CD4-positive, alpha-beta memory T cell (primary cell): ENCODE results near the gene TARM1. TPM values are rescaled to one million over a fixed set of nuclear protein-coding genes. Genes with fewer than 3 reads are reported as not detected.

Experiments
- CTCF ChIA-PET: fragments of 350-600 bp; sonication (Branson Sonifier 250); formaldehyde crosslinking; loops from one replicate; lab custom pipeline; 2021; ENCODE audit warnings: inconsistent platforms; ENCODE audit not compliant: partially characterized antibody; lab: Charles Lee
- POLR2A ChIA-PET: fragments of 350-600 bp; sonication (Branson Sonifier 250); formaldehyde crosslinking; loops from one replicate; lab custom pipeline; 2021; ENCODE audit not compliant: partially characterized antibody; lab: Charles Lee
- DNase-seq, 5 donors: peaks; one replicate each; pipeline versions ENCODE4 v3.0.0 to v3.0.0-alpha.2; 2020 to 2022; ENCODE audit warnings: mixed read lengths in 1 of 5
- H3K27ac ChIP-seq: one replicate; pipeline ENCODE4 v1.7.0; 2013; ENCODE audit warnings: low read depth, low read length
- H3K27me3 ChIP-seq: 2 replicates; pipeline ENCODE4 v1.7.0; 2013; ENCODE audit warnings: mild to moderate bottlenecking, low read length, moderate library complexity; ENCODE audit not compliant: insufficient read depth
- H3K36me3 ChIP-seq: 2 replicates; pipeline ENCODE4 v1.7.0; 2013; ENCODE audit warnings: mild to moderate bottlenecking, low read length, moderate library complexity; ENCODE audit not compliant: insufficient read depth
- H3K4me1 ChIP-seq: 2 replicates; pipeline ENCODE4 v1.7.0; 2013; ENCODE audit warnings: mild to moderate bottlenecking, low read length, moderate library complexity; ENCODE audit not compliant: insufficient read depth
- H3K4me3 ChIP-seq, 2 donors: one replicate each; pipeline ENCODE4 v1.7.0; 2013; ENCODE audit warnings: low read length in 2 of 2, mild to moderate bottlenecking in 1 of 2
- H3K9me3 ChIP-seq, 2 donors: one replicate each; pipeline ENCODE4 v1.7.0; 2013; ENCODE audit warnings: low read length in 2 of 2, control low read depth in 1 of 2; ENCODE audit not compliant: control insufficient read depth in 1 of 2
- H3K27ac Mint-ChIP-seq, 7 donors: one replicate each; pipeline ENCODE4 v1.8.0; 2020 to 2021; ENCODE audit warnings: mixed read lengths in 7 of 7, mild to moderate bottlenecking in 6 of 7, inconsistent platforms in 3 of 7, moderate library complexity in 3 of 7
- H3K27me3 Mint-ChIP-seq, 2 donors: one replicate each; pipeline ENCODE4 v1.8.0; 2020 to 2021; ENCODE audit warnings: mixed read lengths in 2 of 2
- H3K36me3 Mint-ChIP-seq, 2 donors: one replicate each; pipeline ENCODE4 v1.8.0; 2020 to 2021; ENCODE audit warnings: mixed read lengths in 2 of 2, inconsistent platforms in 1 of 2, mild to moderate bottlenecking in 1 of 2
- H3K4me1 Mint-ChIP-seq, 4 donors: one replicate each; pipeline ENCODE4 v1.8.0; 2020 to 2021; ENCODE audit warnings: mixed read lengths in 4 of 4, mild to moderate bottlenecking in 1 of 4
- H3K4me3 Mint-ChIP-seq, 8 donors: one replicate each; pipeline ENCODE4 v1.8.0; 2020 to 2021; ENCODE audit warnings: mixed read lengths in 8 of 8, mild to moderate bottlenecking in 7 of 8, moderate library complexity in 6 of 8, inconsistent platforms in 3 of 8
- H3K9me3 Mint-ChIP-seq, 8 donors: one replicate each; pipeline ENCODE4 v1.8.0; 2020 to 2021; ENCODE audit warnings: mixed read lengths in 8 of 8, mild to moderate bottlenecking in 5 of 8, inconsistent platforms in 3 of 8, moderate library complexity in 1 of 8
- intact Hi-C: fragments of 100-400 bp; cut with micrococcal nuclease; formaldehyde crosslinking; loops from one replicate; pipeline ENCODE4 v1.15.1; 2023
- polyA plus RNA-seq, 2 donors: library from polyadenylated mRNA; unstranded; fragments of 300-500 nt; fragmentation: Illumina TruSeq; gene quantifications; one replicate each; pipeline ENCODE4 v1.2.3, GENCODE V29; 2021
- total RNA-seq, 2 experiments: library from RNA; stranded (reverse); gene quantifications; one replicate each; pipeline ENCODE4 v1.2.3, GENCODE V29; 2021

The TARM1 gene
- total and polyA plus RNA-seq, 4 experiments from 2014 or later, result not detected

DNA sequence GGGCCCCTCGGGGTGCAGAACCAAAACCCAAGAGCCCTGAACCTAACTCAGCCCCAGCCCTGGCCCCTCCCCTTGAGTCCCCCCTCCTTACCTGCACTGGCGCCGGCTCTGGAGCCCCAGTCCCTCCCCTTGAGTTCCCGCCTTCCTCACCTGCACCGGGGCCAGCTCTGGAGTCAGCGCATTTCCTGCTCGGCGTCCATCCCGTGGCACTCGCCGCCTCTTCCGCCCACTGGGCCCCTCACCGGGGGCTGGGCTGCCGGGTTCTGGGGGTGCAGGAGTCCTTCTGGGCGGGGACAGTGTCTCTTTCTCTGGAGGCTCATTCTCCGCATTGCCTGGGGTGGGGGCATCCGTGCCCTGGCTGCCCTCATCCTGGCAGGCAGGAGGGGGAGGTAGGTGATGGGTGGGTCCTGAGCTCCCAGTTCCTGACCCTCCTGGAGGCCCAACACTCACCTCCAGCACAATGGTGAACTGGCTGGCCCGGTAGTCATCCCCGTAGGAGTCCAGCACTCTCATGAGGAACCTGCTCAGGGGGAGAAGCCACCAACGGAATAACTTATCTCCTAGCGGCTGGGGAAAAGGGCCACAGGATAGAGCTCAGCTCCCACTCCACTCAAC is 26.8 kb upstream of the TARM1 start:
- intact Hi-C loops, result loop anchor here (10.0 kb wide), 1 partner anchor 1547 kb away; the partner anchor contains the start of gene U2AF2
- Mint-ChIP-seq H3K4me1 (peaks cover 6 to 22% (median 15%) of the 10 kb centered on the region in 4 donors), H3K9me3 (no peaks in the 10 kb centered on the region), H3K27ac (no peak overlapping the region), H3K27me3 (no peaks in the 10 kb centered on the region), H3K36me3 (peaks cover 23 to 50% of the 10 kb centered on the region in 2 donors), H3K4me3 (no peak overlapping the region)
- no peaks in the 10 kb centered on the region for H3K27me3 ChIP-seq
- H3K36me3 ChIP-seq, result peaks cover 43% of the 10 kb centered on the region
- no peaks in the 10 kb centered on the region for H3K9me3 ChIP-seq
- H3K27ac ChIP-seq, result no peak overlapping the region
- POLR2A ChIA-PET, result interaction anchor here (1.0 kb wide), 2 partner anchors 10 to 29 kb away, joined by 4 to 5 read pairs; partner anchors contain the start of gene CNOT3
- no peak overlapping the region for H3K4me3 ChIP-seq
- H3K4me1 ChIP-seq, result peaks cover 16% of the 10 kb centered on the region
- no peak for DNase-seq
- CTCF ChIA-PET, result no interaction called here

DNA sequence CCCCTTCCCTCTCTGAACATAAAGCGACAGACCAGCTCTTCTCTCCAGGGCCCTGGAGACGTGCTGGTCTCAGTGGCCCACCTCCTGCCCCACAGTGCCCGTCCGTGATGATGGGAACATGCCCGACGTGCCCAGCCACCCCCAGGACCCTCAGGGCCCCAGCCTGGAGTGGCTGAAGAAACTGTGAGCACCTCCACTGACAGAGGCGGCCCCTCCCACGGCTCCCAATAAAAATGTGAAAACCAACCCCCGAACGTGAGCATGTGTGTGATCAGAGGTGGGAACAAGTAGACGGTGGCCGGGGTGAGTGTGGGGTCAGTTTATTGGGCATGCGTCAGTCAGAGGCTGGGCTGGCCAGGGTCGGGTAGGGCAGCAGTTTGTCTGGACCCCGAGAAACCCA is 25.6 kb upstream of the TARM1 start:
- peaks cover 17% of the 10 kb centered on the region for H3K4me1 ChIP-seq
- Mint-ChIP-seq H3K27me3 (no peaks in the 10 kb centered on the region), H3K4me3 (no peak overlapping the region), H3K36me3 (peaks cover 23 to 51% of the 10 kb centered on the region in 2 donors), H3K27ac (peak overlapping the region in 2 of 7 donors; percentile 41 to 48), H3K9me3 (no peaks in the 10 kb centered on the region), H3K4me1 (peaks cover 13 to 29% (median 22%) of the 10 kb centered on the region in 4 donors)
- no peaks in the 10 kb centered on the region for H3K27me3 ChIP-seq
- H3K4me3 ChIP-seq, result no peak overlapping the region
- intact Hi-C loops, result loop anchor here (10.0 kb wide), 1 partner anchor 1548 kb away; the partner anchor contains the start of gene U2AF2
- peaks cover 43% of the 10 kb centered on the region for H3K36me3 ChIP-seq
- CTCF ChIA-PET, result no interaction called here
- H3K9me3 ChIP-seq, result no peaks in the 10 kb centered on the region
- H3K27ac ChIP-seq, result no peak overlapping the region
- no peak for DNase-seq
- POLR2A ChIA-PET, result no interaction called here

DNA sequence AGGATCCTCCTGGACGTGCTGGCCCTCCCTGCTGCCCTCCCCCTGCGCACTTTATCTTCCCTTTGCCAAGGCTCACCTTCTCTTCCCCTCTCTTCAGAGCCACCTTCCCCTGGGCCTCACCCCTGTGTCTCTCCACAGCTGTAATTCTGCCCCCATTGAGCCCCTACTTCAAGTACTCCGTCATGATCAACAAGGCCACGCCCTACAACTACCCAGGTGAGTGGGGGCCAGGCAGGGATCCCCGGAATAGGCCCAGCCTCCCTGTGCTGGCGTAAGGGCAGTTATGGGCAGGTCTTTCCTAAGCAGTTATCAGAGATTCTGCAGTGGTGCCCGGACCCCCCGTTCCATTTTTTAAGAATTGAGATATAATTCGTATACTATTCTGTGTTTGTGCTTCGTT is 24.6 kb upstream of the TARM1 start:
- POLR2A ChIA-PET, result interaction anchor here (4.8 kb wide), 1 partner anchor 10 kb away, joined by 78 read pairs; the partner anchor contains the start of genes PRPF31 and TFPT
- peak overlapping the region in 2 of 8 donors; percentile 20 to 49 for H3K4me3 Mint-ChIP-seq

DNA sequence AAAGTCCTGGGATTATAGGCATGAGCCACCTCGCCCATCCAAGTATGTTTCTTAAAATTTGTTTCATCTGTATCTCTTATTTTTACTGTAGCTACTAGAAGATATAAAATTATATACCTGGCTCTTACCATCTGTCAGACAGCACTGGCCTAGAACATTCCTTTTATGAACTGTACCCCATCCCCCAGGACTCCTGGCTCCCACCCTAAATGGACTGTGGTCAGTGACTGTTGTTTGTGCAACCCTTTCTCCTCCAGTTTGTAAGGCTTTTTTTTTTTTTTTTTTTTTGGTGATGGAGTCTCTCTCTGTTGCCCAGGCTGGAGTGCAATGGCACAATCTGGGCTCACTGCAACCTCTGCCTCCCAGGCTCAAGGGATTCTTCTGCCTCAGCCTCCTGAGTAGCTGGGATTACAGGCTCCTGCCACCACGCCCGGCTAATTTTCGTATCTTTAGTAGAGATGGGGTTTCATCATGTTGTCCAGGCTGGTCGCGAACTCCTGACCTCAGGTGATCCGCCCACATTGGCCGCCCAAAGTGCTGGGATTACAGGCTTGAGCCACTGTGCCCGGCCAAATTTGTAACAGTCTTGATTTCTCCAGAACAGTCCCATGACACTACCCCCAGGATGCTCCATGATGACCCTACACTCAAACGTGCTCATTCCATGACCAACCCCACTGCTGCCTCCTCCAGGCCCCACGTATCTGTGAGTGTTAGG is 24.0 kb upstream of the TARM1 start:
- peaks cover 14 to 29% (median 19%) of the 10 kb centered on the region in 4 donors for H3K4me1 Mint-ChIP-seq
- no peak for DNase-seq
- H3K9me3 Mint-ChIP-seq, result no peaks in the 10 kb centered on the region
- POLR2A ChIA-PET, result interaction anchor here (4.8 kb wide), 1 partner anchor 11 kb away, joined by 78 read pairs; the partner anchor contains the start of genes PRPF31 and TFPT
- no peak overlapping the region for H3K27ac Mint-ChIP-seq
- Histone ChIP-seq H3K36me3 (peaks cover 35% of the 10 kb centered on the region), H3K4me3 (no peak overlapping the region), H3K27me3 (no peaks in the 10 kb centered on the region), H3K27ac (no peak overlapping the region), H3K4me1 (peaks cover 17% of the 10 kb centered on the region), H3K9me3 (no peaks in the 10 kb centered on the region)
- no peaks in the 10 kb centered on the region for H3K27me3 Mint-ChIP-seq
- peak overlapping the region in 4 of 8 donors; percentile 8 to 58 (median 24) for H3K4me3 Mint-ChIP-seq
- H3K36me3 Mint-ChIP-seq, result peaks cover 18 to 44% of the 10 kb centered on the region in 2 donors
- CTCF ChIA-PET, result no interaction called here
- intact Hi-C loops, result loop anchor here (10.0 kb wide), 1 partner anchor 1550 kb away; the partner anchor contains the start of gene U2AF2

More for the DNA sequence above, 24.6 kb upstream of the TARM1 start:
- H3K27me3 ChIP-seq, result no peaks in the 10 kb centered on the region
- DNase-seq, result no peak
- H3K4me1 ChIP-seq, result peaks cover 17% of the 10 kb centered on the region
- H3K4me3 ChIP-seq, result no peak overlapping the region
- H3K4me1 Mint-ChIP-seq, result peaks cover 14 to 29% (median 22%) of the 10 kb centered on the region in 4 donors
- H3K36me3 Mint-ChIP-seq, result peaks cover 21 to 48% of the 10 kb centered on the region in 2 donors
- CTCF ChIA-PET, result no interaction called here
- no peaks in the 10 kb centered on the region for H3K27me3 Mint-ChIP-seq
- H3K27ac Mint-ChIP-seq, result peak overlapping the region in 1 of 7 donors; percentile 47
- H3K36me3 ChIP-seq, result peaks cover 40% of the 10 kb centered on the region
- intact Hi-C loops, result loop anchor here (10.0 kb wide), 1 partner anchor 1549 kb away; the partner anchor contains the start of gene U2AF2
- H3K27ac ChIP-seq, result no peak overlapping the region
- no peaks in the 10 kb centered on the region for H3K9me3 ChIP-seq
- no peaks in the 10 kb centered on the region for H3K9me3 Mint-ChIP-seq

DNA sequence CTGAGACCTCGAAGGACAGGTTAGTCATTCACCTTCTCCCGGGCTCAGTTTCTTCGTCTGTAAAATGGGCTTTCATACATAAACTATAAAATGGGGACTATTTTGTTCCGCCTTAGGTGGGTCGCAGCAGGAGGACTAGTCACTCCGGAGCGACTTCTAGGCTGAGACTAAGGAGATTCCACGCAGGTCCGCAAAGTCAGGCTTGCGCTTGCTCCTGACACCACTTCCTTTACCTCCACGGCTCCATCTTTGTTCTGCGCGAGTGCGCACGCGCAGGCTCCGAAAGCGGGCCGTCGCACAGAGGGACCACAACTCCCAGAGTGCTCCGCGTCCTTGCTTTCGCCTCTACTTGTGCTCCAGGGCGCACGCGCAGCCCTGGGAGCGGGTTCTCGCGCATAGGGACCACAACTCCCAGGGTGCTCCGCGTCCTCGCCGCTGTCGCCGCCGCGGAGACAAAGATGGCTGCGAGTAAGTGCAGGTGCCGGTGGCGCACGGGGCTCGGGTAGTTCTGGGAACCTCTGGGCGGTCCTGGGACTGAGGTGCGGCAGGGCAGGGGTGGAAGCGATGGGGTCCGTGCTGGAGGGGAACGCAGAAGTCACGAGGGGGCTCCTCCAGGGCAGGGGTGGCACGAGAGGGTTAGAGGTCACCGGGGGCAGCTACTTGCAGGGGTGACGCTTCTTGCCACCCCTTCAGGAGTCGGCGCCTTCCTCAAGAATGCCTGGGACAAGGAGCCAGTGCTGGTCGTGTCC is 21.4 kb upstream of the TARM1 start, which contains the start of gene NDUFA3:
NDUFA3 (plus strand) TSS at position 435 of the 749 bp plus-strand sequence; CDS start at position 459, 24 bp downstream.
- Mint-ChIP-seq H3K36me3 (peaks cover 11 to 29% of the 10 kb centered on the region in 2 donors), H3K4me3 (peak within 1 kb of the TSS; percentile 95 to 100 (median 97)), H3K4me1 (peaks cover 14 to 29% (median 19%) of the 10 kb centered on the region in 4 donors), H3K27me3 (no peaks in the 10 kb centered on the region), H3K9me3 (no peaks in the 10 kb centered on the region), H3K27ac (peak within 1 kb of the TSS; percentile 81 to 98 (median 96))
- peak within 1 kb of the TSS; percentile 54 to 83 for H3K4me3 ChIP-seq
- ChIA-PET CTCF (interaction anchor here (1.1 to 2.9 kb wide), 2 partner anchors 12 to 99 kb away, joined by 3 to 13 read pairs; partner anchors contain the start of genes PRPF31, RPS9 and TFPT), POLR2A (interaction anchor here (0.6 to 4.8 kb wide), 8 partner anchors 10 to 246 kb away, joined by 3 to 78 read pairs (median 5); partner anchors contain the start of genes CNOT3, LENG1, MBOAT7 and MYADM)
- H3K4me1 ChIP-seq, result peaks cover 17% of the 10 kb centered on the region
- H3K27me3 ChIP-seq, result no peaks in the 10 kb centered on the region
- no peaks in the 10 kb centered on the region for H3K9me3 ChIP-seq
- H3K27ac ChIP-seq, result peak within 1 kb of the TSS; percentile 65
- intact Hi-C loops, result loop anchor here (1.0 to 10.0 kb wide), 5 partner anchors 13 to 1552 kb away; partner anchors contain the start of genes CNOT3, LENG1, PRPF31 and TFPT
- peaks cover 14% of the 10 kb centered on the region for H3K36me3 ChIP-seq
- DNase-seq, result peak; percentile 96 to 99 (median 98)

DNA sequence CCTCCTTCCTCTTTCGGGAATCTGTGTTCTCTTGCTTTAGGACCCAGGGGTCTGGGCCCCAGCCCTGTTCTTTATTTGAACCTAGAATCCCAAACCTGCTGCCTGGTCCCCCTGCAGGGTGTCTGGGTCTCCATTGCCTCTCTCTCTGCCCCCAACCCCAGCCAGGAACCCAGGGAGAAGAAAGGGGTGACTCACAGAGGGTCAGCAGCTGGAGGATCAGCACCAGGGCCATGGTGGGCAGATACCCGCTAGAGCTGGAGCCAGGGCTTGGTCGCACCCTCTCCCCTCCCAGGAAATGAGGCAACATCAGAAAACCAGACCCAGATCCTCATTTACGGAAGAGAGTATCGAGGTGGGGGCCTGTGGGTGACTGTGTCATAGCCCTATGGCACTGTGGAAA is 19.4 kb upstream of the TARM1 start, which contains the start of gene OSCAR:
OSCAR (minus strand) TSS at position 243 of the 400 bp plus-strand sequence; CDS start at position 232, 11 bp downstream.
- H3K4me1 ChIP-seq, result peaks cover 27% of the 10 kb centered on the region
- no peak within 1 kb of the TSS for H3K27ac ChIP-seq
- Mint-ChIP-seq H3K4me1 (peaks cover 16 to 36% (median 20%) of the 10 kb centered on the region in 4 donors), H3K9me3 (no peaks in the 10 kb centered on the region), H3K27ac (peak within 1 kb of the TSS in 5 of 7 donors; percentile 14 to 90 (median 73)), H3K27me3 (peaks cover 0 to 3% of the 10 kb centered on the region in 2 donors), H3K4me3 (peak within 1 kb of the TSS in 7 of 8 donors; percentile 24 to 70 (median 47)), H3K36me3 (peaks cover 1 to 12% of the 10 kb centered on the region in 2 donors)
- intact Hi-C loops, result loop anchor here (10.0 kb wide), 1 partner anchor 1554 kb away; the partner anchor contains the start of gene U2AF2
- H3K9me3 ChIP-seq, result no peaks in the 10 kb centered on the region
- ChIA-PET CTCF (no interaction called here), POLR2A (no interaction called here)
- H3K36me3 ChIP-seq, result peaks cover 2% of the 10 kb centered on the region
- H3K4me3 ChIP-seq, result no peak within 1 kb of the TSS
- no peaks in the 10 kb centered on the region for H3K27me3 ChIP-seq
- DNase-seq, result no peak
